DND-41 (cell line): Measurements from ENCODE around the gene TMPRSS3.

Experiments
- CTCF ChIP-seq: IDR thresholded peaks from 2 replicates; pipeline ENCODE4 v1.5.1; 2012; ENCODE audit warnings: borderline replicate concordance, low read length, moderate library complexity, mild to moderate bottlenecking; ENCODE audit not compliant: poor library complexity, severe bottlenecking; ENCODE audit errors: extremely low read depth
- EZH2 ChIP-seq: IDR thresholded peaks from 3 replicates; pipeline ENCODE4 v1.6.1; 2012; ENCODE audit warnings: borderline replicate concordance, low read depth, mild to moderate bottlenecking, moderate library complexity, low read length, inconsistent platforms; ENCODE audit not compliant: severe bottlenecking

DNA sequence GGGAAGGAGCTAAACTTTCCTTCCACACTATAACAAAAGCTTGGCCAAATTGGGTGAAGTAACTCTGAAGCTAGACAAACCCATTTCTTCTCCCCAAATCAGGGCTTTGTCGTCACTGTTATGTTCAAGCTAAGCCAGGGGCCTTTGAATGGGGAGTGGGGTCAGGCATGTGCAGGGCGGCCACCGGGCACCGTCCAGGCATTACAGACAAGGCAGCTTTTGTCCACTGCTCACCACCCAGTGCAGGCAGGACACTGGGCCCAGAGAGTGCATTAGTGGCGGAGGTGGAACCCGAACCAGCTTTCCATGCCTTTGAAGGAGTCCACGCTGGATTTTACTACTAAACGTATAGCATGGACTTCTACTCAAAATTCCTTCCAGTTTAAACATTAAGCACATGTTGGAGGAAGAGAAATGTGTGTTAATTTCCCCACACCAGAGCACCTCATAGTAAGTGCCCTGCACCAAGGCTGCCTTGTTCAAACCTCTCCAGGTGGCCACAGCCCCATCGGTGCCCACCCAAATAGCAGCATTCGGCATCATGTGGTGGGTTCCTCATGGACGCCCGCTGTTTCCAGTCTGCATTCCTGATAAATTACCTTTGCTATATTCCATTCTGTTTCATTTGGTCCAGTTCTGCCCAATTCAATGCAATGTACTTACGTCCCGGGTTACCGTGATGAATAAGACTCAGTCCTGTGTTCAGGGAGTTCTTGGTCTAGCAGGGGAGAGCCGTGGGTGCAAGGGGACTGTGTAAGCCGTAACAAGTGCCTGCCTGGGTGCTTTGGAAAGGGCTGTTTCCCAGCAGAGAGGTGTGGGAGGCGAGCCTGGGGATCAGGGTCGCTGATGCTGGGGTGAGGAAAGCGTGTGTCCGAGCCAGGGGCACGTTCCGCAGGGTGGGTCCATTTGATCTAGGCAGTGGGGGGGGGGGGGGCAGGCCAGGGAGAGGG, 9.5 kb upstream of the TMPRSS3 start:
- TF ChIP-seq EZH2 (no peak), CTCF (no peak)
